Tongue (tissue), 2 donors: ENCODE data around the gene COG5. TPM values are rescaled to one million over a fixed set of nuclear protein-coding genes. Genes with fewer than 3 reads are reported as not detected.

ENCODE experiments used
- DNase-seq: peaks from one replicate; pipeline ENCODE4 v3.0.0-alpha.2; 2015
- total RNA-seq: library from RNA; depleted of rRNA; stranded (reverse); fragments of >200 nt; gene quantifications from one replicate; pipeline ENCODE4 v1.2.3, GENCODE V29; 2014

The COG5 gene
- total RNA-seq, 1 donor from 2014 or later, result 99.0 TPM

- peak; percentile 71 for DNase-seq
Measured at GRCh38 chr7:107463139-107464078, 100.3 kb downstream of the COG5 start.

GRCh38 chr7:107461938-107462533 lies 101.7 kb downstream of the COG5 start:
- no peak for DNase-seq

- DNase-seq, result no peak
Measured at GRCh38 chr7:107453388-107453787, 110.3 kb downstream of the COG5 start.

GRCh38 chr7:107450970-107451369 lies 112.8 kb downstream of the COG5 start:
- DNase-seq, result no peak

- DNase-seq, result no peak
Measured at GRCh38 chr7:107446988-107447387, 116.7 kb downstream of the COG5 start.

GRCh38 chr7:107446531-107446930 lies 117.2 kb downstream of the COG5 start:
- DNase-seq, result no peak

GRCh38 chr7:107442678-107443077 lies 121.0 kb downstream of the COG5 start:
- DNase-seq, result no peak

- DNase-seq, result no peak
Measured at GRCh38 chr7:107441581-107442422, 121.9 kb downstream of the COG5 start.

- no peak for DNase-seq
Measured at GRCh38 chr7:107439025-107439424, 124.7 kb downstream of the COG5 start.

- DNase-seq, result no peak
Measured at GRCh38 chr7:107435749-107436148, 128.0 kb downstream of the COG5 start.

GRCh38 chr7:107432261-107432660 lies 131.5 kb downstream of the COG5 start:
- DNase-seq, result no peak

GRCh38 chr7:107430057-107430456 lies 133.7 kb downstream of the COG5 start:
- DNase-seq, result no peak

- no peak for DNase-seq
Measured at GRCh38 chr7:107428642-107429041, 135.1 kb downstream of the COG5 start.

GRCh38 chr7:107427462-107427861 lies 136.3 kb downstream of the COG5 start:
- no peak for DNase-seq

GRCh38 chr7:107414198-107414597 lies 149.5 kb downstream of the COG5 start:
- DNase-seq, result no peak

GRCh38 chr7:107408349-107408748 lies 155.4 kb downstream of the COG5 start:
- no peak for DNase-seq

GRCh38 chr7:107405559-107405958 lies 158.2 kb downstream of the COG5 start:
- no peak for DNase-seq

- no peak for DNase-seq
Measured at GRCh38 chr7:107404740-107405537, 158.8 kb downstream of the COG5 start.

GRCh38 chr7:107398161-107398560 lies 165.6 kb downstream of the COG5 start:
- DNase-seq, result no peak

GRCh38 chr7:107396990-107397389 lies 166.7 kb downstream of the COG5 start:
- DNase-seq, result no peak

GRCh38 chr7:107396081-107396480 lies 167.6 kb downstream of the COG5 start:
- no peak for DNase-seq

GRCh38 chr7:107394831-107395230 lies 168.9 kb downstream of the COG5 start:
- DNase-seq, result no peak
